GM12874 (cell line): ENCODE results near the gene MFN1.

Experiments
- TF ChIP-seq, protein P1 (sequence below): IDR thresholded peaks from 2 replicates; pipeline ENCODE4 v1.5.1; 2011; ENCODE audit warnings: low read depth, mild to moderate bottlenecking, control low read depth, low read length, moderate library complexity; ENCODE audit not compliant: insufficient read depth

MFN1 gene

DNA sequence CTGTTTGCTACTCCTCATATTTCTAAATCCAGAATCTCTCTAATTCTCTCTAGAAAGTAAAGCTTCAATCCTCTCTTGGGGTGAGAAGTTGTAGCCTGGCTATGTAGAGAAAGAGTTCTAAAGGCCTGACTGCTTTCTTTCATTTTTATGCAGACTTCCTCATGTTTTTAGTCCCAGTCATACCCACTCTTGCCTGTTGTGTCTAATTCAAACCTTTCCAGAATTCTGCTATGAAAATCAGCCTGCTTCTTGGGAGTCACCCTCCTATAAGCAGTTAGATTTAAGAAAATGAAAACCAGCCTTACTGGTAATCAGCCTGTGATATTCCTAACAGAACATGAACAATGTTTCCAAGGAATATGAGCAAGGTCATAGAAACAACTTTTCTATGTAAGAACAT, 39.5 kb upstream of the MFN1 start:
- TF ChIP-seq, protein P1, sequence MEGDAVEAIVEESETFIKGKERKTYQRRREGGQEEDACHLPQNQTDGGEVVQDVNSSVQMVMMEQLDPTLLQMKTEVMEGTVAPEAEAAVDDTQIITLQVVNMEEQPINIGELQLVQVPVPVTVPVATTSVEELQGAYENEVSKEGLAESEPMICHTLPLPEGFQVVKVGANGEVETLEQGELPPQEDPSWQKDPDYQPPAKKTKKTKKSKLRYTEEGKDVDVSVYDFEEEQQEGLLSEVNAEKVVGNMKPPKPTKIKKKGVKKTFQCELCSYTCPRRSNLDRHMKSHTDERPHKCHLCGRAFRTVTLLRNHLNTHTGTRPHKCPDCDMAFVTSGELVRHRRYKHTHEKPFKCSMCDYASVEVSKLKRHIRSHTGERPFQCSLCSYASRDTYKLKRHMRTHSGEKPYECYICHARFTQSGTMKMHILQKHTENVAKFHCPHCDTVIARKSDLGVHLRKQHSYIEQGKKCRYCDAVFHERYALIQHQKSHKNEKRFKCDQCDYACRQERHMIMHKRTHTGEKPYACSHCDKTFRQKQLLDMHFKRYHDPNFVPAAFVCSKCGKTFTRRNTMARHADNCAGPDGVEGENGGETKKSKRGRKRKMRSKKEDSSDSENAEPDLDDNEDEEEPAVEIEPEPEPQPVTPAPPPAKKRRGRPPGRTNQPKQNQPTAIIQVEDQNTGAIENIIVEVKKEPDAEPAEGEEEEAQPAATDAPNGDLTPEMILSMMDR = no peak

DNA sequence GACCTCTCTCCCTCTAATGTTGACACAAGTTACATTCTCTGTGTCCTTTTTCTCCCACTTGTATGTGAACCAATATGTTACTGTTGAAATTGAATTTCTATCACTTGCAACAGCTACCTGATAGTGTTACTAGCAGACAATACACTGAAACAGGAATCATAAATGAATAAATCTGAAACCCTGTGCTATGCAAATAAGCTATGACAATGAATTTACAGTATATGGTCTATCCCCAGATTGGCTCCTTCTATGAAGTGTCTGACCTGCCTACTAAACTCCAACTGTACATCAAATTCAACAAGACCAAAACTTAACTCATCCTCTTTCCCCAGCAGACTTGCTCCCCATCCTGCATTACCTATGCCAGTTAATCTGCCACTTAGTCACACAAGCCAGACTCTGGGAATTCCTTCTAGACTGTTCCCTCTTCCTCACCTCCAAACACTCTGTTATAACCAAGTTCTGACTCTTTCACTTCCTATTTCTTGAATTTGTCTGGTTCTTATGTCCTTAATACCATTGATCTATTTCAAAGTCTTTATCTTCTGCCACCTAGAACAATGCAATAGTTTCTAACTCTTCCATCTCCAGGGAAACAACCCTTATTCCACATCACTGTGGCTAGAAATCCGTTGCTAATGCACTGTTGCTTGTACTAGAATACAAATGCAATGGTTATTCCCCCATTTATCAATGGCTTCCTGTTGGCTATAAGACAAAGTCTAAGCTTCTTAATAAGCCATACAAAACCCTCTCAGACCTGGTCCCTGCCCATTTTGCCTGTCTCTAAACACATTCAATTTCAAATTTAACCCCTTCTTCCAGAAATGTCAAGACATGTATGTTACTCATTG, 38.1 kb upstream of the MFN1 start:
- TF ChIP-seq, protein P1 = no peak

DNA sequence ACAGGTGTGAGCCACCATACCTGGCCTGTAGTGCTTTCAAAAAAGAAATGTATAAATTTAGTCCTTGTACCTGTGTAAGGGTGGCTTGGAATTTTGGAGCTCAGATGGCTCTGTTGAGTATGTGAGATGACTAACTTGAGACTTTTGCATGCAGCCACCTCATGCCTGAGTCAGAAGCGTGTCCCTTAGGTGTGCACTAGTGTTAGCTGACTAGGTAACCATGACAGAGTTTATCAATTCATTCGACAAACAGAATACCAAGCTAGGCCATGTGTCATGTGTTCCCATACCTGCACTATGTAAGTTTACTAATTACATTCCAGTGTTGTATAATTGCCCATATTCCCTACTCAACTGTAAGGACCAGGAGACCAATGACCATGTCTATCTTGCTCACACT, 28.6 kb upstream of the MFN1 start:
- TF ChIP-seq, protein P1 = no peak

DNA sequence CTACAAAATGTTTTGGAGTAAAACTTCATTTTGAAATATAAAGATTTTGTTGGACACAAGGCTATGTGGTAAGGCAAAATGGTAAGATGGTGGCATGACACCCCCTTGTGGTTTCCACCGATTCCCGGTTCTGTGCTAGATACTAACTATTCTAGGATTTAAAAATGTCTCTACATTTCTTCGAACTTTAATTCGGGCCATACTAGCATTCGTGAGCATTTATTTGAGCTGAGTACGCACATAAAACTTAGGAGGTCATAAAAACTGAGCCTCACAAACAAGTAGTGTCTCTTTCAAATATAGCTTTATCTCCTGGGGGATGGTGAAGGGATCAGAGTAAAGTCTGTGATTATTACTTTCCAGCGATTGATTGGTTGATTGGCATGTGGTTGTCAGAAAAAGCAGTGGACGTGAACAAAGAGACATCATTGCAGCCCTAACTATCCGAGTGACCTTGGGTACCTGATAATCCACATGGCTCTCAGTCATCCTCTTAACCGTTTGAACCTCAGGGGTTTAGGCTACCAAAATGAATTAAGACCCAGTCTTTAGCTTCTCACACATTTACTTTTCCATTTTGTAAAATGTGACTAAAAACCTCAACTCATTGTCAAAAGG, 25.7 kb upstream of the MFN1 start:
- TF ChIP-seq, protein P1 = peak; percentile 22; the same call in 1 of the 2 replicates

DNA sequence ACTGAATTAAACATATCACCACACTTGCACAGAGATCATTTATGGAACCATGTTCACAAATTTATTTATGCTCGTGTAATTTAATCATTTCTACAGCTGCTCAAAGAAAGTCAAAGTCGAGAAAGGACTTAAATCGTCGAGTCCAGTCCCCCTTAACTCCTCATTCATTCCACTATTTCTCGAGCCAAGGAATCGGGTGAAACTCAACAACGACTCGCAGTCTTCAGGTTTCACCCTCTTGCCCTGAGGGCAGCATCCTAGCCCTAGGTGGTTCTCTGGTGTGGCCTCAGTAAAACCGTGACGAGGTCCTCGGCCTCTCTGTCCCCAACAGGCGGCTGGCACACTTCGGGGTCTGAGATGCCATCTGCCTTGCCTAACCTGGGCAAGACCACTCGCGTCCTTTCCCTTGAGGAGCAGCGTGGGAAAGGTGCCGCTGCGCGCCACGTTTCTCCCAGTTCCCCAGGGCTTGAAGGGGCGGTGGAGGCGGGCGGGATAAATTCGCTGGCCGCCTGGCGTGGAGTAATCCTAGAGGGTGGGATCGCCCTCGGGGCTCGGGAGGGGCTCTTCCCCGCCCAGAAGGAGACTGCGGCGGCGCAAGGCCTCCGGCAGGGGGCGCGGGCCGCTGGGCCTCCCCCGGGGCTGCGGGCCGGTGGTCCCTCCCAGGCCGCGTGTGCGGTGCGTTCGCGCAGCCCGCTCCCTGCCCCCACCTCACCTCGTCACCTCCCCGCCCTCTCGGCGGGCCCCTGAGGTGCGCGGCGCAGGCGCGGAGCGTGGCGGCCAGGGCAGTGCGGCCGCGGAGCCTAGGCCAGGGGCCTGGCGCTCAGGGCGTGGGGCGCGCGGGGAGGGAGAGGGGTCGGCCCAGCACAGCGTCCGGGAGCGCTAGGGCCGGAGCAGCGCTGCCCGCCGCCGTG, 25.0 kb upstream of the MFN1 start, which contains the start of gene ZNF639:
Gene ZNF639, plus strand, starts transcription at position 746 of the 911 bp plus-strand sequence. CDS start 5,263 bp downstream, outside the sequence.
- TF ChIP-seq, protein P1 = peak; percentile 89

DNA sequence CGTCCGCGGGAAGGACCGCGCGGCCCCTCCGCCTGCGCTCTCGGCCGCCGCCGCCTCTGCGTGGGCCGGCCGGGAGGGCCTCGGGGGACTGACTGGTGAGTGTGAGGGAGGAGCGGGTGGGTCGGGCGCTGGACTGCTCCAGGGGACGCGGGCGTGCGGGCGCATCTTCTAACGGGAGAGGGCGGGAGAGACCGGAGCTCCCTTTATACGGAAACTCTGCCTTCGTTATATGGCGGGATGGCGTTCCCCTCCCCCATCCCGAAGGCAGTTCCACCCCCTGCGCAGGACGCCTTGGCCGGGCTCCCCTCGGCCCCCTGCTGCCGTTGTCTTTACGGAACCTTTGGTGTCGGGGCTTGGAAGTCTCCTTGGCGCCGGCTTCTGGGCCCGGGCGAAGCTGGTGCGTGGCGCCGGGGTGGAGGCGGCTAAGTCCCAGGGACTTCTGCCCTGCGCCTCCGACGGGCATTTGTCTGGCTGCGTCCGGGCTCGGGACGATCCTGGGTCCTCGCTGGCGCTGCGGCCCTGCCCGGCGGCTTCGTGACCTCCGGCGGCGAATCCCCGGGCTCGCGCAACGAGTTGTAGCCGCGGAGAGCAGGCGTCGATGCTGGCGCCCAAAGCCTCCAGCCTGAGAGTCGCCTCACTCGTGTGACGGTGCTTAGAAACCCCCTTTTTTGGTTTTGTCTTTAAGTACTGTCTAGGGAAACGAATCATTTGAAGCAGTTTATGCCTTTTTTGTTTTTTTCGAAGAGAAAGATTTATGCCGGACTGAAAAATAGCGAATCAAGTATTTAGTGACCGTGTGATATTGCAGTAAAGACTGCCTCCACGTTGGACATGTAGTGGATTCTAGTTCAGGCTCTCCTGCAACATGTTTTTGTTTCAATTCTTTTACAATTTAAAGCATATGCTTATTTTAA, 24.1 kb upstream of the MFN1 start:
- TF ChIP-seq, protein P1 = no peak
